ENCODE measurements around the gene MOB2. TPM values are rescaled to one million over a fixed set of nuclear protein-coding genes. Genes with fewer than 3 reads are reported as not detected.

The MOB2 gene
- total and polyA plus RNA-seq, 4 donors, result 8.3 to 18.5 (median 14.8) TPM

GRCh38 chr11:1463056-1463455 lies 23.5 kb downstream of the MOB2 start:
- TF ChIP-seq, protein P1, sequence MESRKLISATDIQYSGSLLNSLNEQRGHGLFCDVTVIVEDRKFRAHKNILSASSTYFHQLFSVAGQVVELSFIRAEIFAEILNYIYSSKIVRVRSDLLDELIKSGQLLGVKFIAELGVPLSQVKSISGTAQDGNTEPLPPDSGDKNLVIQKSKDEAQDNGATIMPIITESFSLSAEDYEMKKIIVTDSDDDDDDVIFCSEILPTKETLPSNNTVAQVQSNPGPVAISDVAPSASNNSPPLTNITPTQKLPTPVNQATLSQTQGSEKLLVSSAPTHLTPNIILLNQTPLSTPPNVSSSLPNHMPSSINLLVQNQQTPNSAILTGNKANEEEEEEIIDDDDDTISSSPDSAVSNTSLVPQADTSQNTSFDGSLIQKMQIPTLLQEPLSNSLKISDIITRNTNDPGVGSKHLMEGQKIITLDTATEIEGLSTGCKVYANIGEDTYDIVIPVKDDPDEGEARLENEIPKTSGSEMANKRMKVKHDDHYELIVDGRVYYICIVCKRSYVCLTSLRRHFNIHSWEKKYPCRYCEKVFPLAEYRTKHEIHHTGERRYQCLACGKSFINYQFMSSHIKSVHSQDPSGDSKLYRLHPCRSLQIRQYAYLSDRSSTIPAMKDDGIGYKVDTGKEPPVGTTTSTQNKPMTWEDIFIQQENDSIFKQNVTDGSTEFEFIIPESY (IDR thresholded peaks at IDR 0.05), result no peak
- TF ChIP-seq FOXA2 (IDR thresholded peaks at IDR 0.05) (no peak), YY1 (IDR thresholded peaks at IDR 0.05) (no peak)
- no peak overlapping the region for H3K9ac ChIP-seq (ENCODE audit: low read depth in 1 of 2, low read length in 2 of 2)
- 98% methylated on average over 16 of the region's 16 CpGs for WGBS
- peaks cover 0 to 3% (median 1%) of the 10 kb centered on the region in 4 donors for H3K36me3 ChIP-seq (ENCODE audit: control insufficient read depth in 4 of 4, insufficient read depth in 3 of 4, low read depth in 1 of 4, low read length in 3 of 4)
- no peak for DNase-seq (ENCODE audit: low spot score)
- H3K27me3 ChIP-seq (ENCODE audit: control insufficient read depth in 4 of 4, insufficient read depth in 4 of 4, low read length in 3 of 4), result no peaks in the 10 kb centered on the region
- no peak overlapping the region for H3K27ac ChIP-seq (ENCODE audit: low read depth in 1 of 2, low read length in 2 of 2)
- H3K9me3 ChIP-seq (ENCODE audit: control insufficient read depth in 4 of 4, low read length in 3 of 4), result no peaks in the 10 kb centered on the region
- H3K4me1 ChIP-seq (ENCODE audit: control insufficient read depth in 4 of 4, insufficient read depth in 4 of 4, low read length in 3 of 4), result peaks cover 0 to 3% (median 0%) of the 10 kb centered on the region in 4 donors
- H3K4me3 ChIP-seq (ENCODE audit: low read depth in 1 of 3, low read length in 3 of 3), result no peak overlapping the region

GRCh38 chr11:1462698-1462975 lies 23.9 kb downstream of the MOB2 start:
- no peak overlapping the region for H3K4me3 ChIP-seq (ENCODE audit: low read depth in 1 of 3, low read length in 3 of 3)
- H3K9me3 ChIP-seq (ENCODE audit: control insufficient read depth in 4 of 4, low read length in 3 of 4), result no peaks in the 10 kb centered on the region
- DNase-seq (ENCODE audit: low spot score), result no peak
- WGBS, result 93% methylated on average over 13 of the region's 13 CpGs
- no peak overlapping the region for H3K27ac ChIP-seq (ENCODE audit: low read depth in 1 of 2, low read length in 2 of 2)
- peaks cover 0 to 3% (median 1%) of the 10 kb centered on the region in 4 donors for H3K36me3 ChIP-seq (ENCODE audit: control insufficient read depth in 4 of 4, insufficient read depth in 3 of 4, low read depth in 1 of 4, low read length in 3 of 4)
- H3K27me3 ChIP-seq (ENCODE audit: control insufficient read depth in 4 of 4, insufficient read depth in 4 of 4, low read length in 3 of 4), result no peaks in the 10 kb centered on the region
- peaks cover 0 to 3% (median 0%) of the 10 kb centered on the region in 4 donors for H3K4me1 ChIP-seq (ENCODE audit: control insufficient read depth in 4 of 4, insufficient read depth in 4 of 4, low read length in 3 of 4)
- H3K9ac ChIP-seq (ENCODE audit: low read depth in 1 of 2, low read length in 2 of 2), result no peak overlapping the region
- TF ChIP-seq FOXA2 (IDR thresholded peaks at IDR 0.05) (no peak), ATF3 (IDR thresholded peaks at IDR 0.05) (no peak), GABPA (IDR thresholded peaks at IDR 0.05 in 1 of 2, conservative IDR thresholded peaks at IDR 0.05 in 1 of 2) (no peak), RAD21 (IDR thresholded peaks at IDR 0.05) (no peak), YY1 (IDR thresholded peaks at IDR 0.05) (no peak), JUND (IDR thresholded peaks at IDR 0.05) (no peak), SP1 (IDR thresholded peaks at IDR 0.05) (no peak), RXRA (IDR thresholded peaks at IDR 0.05) (no peak), FOXA1 (IDR thresholded peaks at IDR 0.05) (no peak), REST (IDR thresholded peaks at IDR 0.05) (no peak)
- TF ChIP-seq, protein P1 (IDR thresholded peaks at IDR 0.05), result no peak

Data from liver (tissue), 9 donors.